BLaER1 treated with 17β-estradiol and CSF1 and Interleukin-3, amounts not matched to agents 10 nM and 100 nM (cell line): Measurements from ENCODE around the gene BRAT1.
A peak's percentile ranks its signal among the peaks of the same experiment; 100 is the strongest.

Source experiments
- H3K27ac ChIP-seq, 11 experiments: shearing (Covaris generic); formaldehyde crosslinking; 2 replicates each; pipeline ENCODE4 v1.8.1; 2022
- H3K27me3 ChIP-seq, 11 experiments: shearing (Covaris generic); formaldehyde crosslinking; 2 replicates each; pipeline ENCODE4 v1.8.1; 2022
- H3K36me3 ChIP-seq, 11 experiments: shearing (Covaris generic); formaldehyde crosslinking; 2 replicates each; pipeline ENCODE4 v1.8.1; 2022
- H3K4me1 ChIP-seq, 10 experiments: shearing (Covaris generic); formaldehyde crosslinking; 2 replicates each; pipeline ENCODE4 v1.8.1; 2022
- H3K4me2 ChIP-seq, 11 experiments: shearing (Covaris generic); formaldehyde crosslinking; 2 replicates each; pipeline ENCODE4 v1.8.1; 2022
- H3K4me3 ChIP-seq, 10 experiments: shearing (Covaris generic); formaldehyde crosslinking; 2 replicates each; pipeline ENCODE4 v1.8.1; 2022
- H3K9ac ChIP-seq, 11 experiments: shearing (Covaris generic); formaldehyde crosslinking; 2 replicates each; pipeline ENCODE4 v1.8.1; 2022
- H3K9me3 ChIP-seq, 11 experiments: shearing (Covaris generic); formaldehyde crosslinking; replicated peaks in 1 of 11; 2 replicates each; pipeline ENCODE4 v1.8.1; 2022
- H4K20me1 ChIP-seq, 11 experiments: shearing (Covaris generic); formaldehyde crosslinking; 2 replicates each; pipeline ENCODE4 v1.8.1; 2022
- Cebpa-rat ChIP-seq, 11 experiments: shearing (Covaris generic); IDR thresholded peaks; 2 replicates each; pipeline ENCODE4 v1.8.1; 2022

BRAT1 gene

DNA sequence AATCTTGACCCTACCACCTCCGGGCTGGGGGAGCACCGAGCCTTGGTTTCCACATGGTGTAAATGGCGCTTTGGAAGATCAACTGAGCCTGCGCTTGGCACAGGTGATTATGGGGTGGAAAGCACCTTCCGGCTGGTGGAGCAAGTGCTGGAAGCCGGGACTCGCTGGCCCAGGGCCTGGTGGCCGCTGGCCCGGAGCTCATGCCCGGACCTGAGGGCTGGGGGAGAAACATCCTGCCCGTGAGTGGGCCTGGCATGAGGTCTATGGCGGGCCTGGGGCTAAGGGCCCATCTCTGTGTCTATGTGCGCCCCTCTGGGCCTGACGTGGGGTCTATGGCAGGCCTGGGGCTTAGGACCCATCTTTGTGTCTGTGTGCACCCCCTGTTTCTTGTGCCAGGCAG, 49.9 kb downstream of the BRAT1 start:
- no peak for TF ChIP-seq Cebpa-rat (IDR thresholded peaks at IDR 0.05)
- Histone ChIP-seq H4K20me1 (0 out of 22 replicates have a peak, but pooled peaks cover 0 to 3% (median 0%) of the 10 kb centered on the region in 11 experiments), H3K9me3 (no peaks in the 10 kb centered on the region), H3K4me2 (peak overlapping the region in 9 of 11 experiments; percentile 3 to 98 (median 88); a peak in 13 of 22 replicates), H3K4me1 (peaks cover 42 to 100% (median 99%) of the 10 kb centered on the region in 10 experiments), H3K27ac (0 out of 22 replicates have a peak overlapping the region, but pooled peaks of 2 of the 11 experiments have one; percentile 20 to 99), H3K27me3 (peaks cover 0 to 25% (median 0%) of the 10 kb centered on the region in 11 experiments; a peak in 4 of 22 replicates), H3K9ac (no peak overlapping the region), H3K36me3 (no peaks in the 10 kb centered on the region), H3K4me3 (no peak overlapping the region)

DNA sequence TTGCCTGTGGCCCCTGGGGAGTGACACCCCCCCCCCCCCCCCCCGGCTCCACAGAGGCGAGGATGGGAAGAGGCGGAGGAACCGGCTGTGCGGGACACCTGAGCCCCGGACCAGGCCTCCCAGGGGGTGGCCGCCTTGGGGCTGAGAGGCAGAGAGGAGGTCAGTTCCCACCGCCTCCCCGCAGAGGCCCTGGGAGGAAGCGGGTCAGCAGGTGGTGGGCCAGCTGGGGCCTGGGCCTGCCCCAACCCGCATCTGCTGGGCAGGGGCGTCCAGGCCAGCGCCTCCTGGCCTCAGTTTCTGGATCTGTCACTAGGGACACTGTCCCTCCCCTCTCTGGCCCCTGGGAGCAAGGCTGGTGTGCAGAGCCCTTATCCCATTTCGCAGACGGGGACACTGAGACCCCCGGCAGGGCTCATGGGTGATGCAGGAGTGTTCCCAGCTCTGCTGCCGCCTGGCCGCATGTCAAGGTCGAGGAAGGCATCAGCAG, 50.4 kb downstream of the BRAT1 start:
- H3K9ac ChIP-seq = peak overlapping the region in 1 of 11 experiments; percentile 20; a peak in 1 of 22 replicates
- peaks cover 37 to 100% (median 99%) of the 10 kb centered on the region in 10 experiments for H3K4me1 ChIP-seq
- 0 out of 22 replicates have a peak, but pooled peaks cover 0 to 3% (median 0%) of the 10 kb centered on the region in 11 experiments for H4K20me1 ChIP-seq
- no peak overlapping the region for H3K4me3 ChIP-seq
- H3K4me2 ChIP-seq = peak overlapping the region in 9 of 11 experiments; percentile 3 to 98 (median 88); a peak in 17 of 22 replicates
- H3K36me3 ChIP-seq = no peaks in the 10 kb centered on the region
- H3K9me3 ChIP-seq = no peaks in the 10 kb centered on the region
- peak overlapping the region in 2 of 11 experiments; percentile 2 to 20; a peak in 1 of 22 replicates for H3K27ac ChIP-seq
- no peak for TF ChIP-seq Cebpa-rat (IDR thresholded peaks at IDR 0.05)
- peaks cover 0 to 25% (median 0%) of the 10 kb centered on the region in 11 experiments; a peak in 4 of 22 replicates for H3K27me3 ChIP-seq

DNA sequence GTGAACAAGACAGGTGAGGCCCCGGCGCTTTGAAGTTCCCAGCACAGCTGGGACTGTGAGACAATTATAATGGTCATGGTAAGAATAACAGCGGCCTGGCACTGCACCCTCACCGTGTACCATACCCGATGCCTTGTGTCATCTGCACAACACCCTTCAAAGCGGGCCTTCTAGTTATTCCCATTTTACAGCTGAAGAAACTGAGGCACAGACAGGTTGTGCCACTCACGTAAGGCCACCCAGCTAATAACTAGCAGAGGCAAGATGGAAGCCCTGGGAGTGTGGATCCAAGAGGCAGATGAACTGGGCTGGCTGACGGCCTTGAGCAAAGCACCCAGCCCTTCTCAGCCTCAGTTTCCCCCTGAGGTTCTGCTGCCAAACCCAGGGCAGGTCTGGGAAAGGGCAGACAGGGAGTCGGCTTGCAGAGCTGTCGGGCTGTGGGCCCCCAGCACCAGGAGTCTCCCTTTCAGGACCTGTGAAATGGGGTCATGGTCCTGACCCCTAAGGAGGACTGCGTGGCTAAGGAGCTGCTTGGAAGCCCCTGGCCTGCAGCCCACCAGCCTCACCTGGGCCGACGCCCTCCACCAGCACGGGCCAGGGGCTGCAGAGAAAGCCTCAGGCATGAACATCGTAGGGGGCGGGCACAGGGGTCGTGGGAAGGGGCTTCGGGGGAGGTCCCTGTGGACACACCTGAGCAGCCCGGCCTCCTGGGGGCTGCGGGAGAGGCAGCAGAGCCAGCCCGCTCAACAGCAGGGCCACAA, 51.0 kb downstream of the BRAT1 start:
- Histone ChIP-seq H3K4me1 (peaks cover 31 to 100% (median 98%) of the 10 kb centered on the region in 10 experiments), H3K27me3 (peaks cover 0 to 21% (median 0%) of the 10 kb centered on the region in 11 experiments; a peak in 4 of 22 replicates), H3K4me3 (no peak overlapping the region), H3K27ac (peak overlapping the region in 3 of 11 experiments; percentile 2 to 20 (median 7); a peak in 3 of 22 replicates), H4K20me1 (0 out of 22 replicates have a peak, but pooled peaks cover 0 to 3% (median 0%) of the 10 kb centered on the region in 11 experiments), H3K9me3 (no peaks in the 10 kb centered on the region), H3K36me3 (no peaks in the 10 kb centered on the region), H3K9ac (peak overlapping the region in 2 of 11 experiments; percentile 20 to 35; a peak in 2 of 22 replicates), H3K4me2 (peak overlapping the region in 10 of 11 experiments; percentile 51 to 98 (median 82); a peak in 18 of 22 replicates)
- TF ChIP-seq Cebpa-rat (IDR thresholded peaks at IDR 0.05) = no peak

DNA sequence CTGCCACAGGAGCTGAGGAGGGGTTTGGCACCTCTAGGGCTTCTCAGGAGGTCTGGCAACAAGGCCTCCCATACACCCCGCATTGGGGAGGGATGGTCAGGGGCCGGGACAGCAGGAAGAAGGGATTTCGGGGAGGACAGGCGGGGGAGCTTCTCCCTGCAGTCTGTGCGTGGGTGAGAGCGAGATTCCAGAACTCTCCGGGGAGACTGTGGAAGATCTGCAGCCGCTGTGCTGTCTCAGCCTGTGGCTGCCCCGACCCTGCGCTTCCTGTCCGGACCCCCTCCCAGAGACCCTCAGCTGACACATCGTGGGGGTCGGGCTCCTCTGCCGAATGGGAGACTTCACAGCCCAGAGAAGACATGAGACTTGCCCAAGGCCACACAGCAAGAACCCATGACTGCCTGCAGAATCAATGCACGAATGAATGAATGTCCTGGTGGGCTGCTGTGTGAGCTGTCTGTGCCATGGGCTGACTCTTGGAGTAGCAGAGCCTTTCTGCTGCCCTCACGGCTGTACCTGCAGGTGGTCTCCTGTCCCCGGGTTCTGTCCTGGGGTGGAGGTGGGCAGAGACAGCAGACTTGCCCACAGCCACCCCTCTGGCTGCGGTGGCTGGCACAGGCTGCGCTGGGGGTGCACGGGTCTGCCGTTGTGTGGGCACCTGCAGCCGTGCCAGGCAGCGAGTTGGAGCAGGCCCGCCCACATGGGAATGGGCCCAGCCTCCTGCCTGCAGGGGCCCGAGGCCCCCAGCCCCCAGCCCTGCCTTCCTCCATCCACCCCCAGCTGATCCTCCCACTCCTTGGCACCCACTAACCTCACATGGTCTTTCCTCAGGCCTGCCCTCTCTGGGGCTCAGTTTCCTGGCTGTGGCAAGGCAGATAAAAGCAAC, 52.0 kb downstream of the BRAT1 start:
- Histone ChIP-seq H4K20me1 (0 out of 22 replicates have a peak, but pooled peaks cover 0 to 3% (median 0%) of the 10 kb centered on the region in 11 experiments), H3K9ac (peak overlapping the region in 2 of 11 experiments; percentile 33 to 35; a peak in 4 of 22 replicates), H3K4me3 (no peak overlapping the region), H3K27ac (peak overlapping the region in 4 of 11 experiments; percentile 2 to 44 (median 17); a peak in 3 of 22 replicates), H3K4me2 (peak overlapping the region; percentile 42 to 98 (median 77)), H3K27me3 (peaks cover 0 to 26% (median 0%) of the 10 kb centered on the region in 11 experiments; a peak in 4 of 22 replicates), H3K36me3 (no peaks in the 10 kb centered on the region), H3K9me3 (no peaks in the 10 kb centered on the region), H3K4me1 (peaks cover 27 to 100% (median 98%) of the 10 kb centered on the region in 10 experiments)
- TF ChIP-seq Cebpa-rat (IDR thresholded peaks at IDR 0.05) = no peak

DNA sequence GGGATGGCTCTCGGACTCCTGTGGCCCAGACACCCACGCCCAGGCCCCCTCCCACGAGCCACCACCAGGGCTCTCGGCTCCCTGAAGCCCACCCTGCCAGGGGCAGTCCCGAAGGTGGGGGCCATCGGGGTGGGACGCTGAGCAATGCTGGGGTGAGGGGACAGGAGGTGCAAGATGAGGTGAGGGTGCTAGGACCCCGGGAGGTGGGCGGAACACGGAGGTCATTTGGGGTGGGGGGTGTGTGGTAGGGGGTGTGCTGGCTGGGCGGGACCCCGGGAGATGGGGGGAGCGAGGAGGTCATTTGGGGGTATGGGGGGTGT, 52.7 kb downstream of the BRAT1 start:
- Histone ChIP-seq H3K9me3 (no peaks in the 10 kb centered on the region), H3K4me1 (peaks cover 27 to 100% (median 98%) of the 10 kb centered on the region in 10 experiments), H4K20me1 (0 out of 22 replicates have a peak, but pooled peaks cover 0 to 3% (median 0%) of the 10 kb centered on the region in 11 experiments), H3K4me2 (peak overlapping the region in 9 of 11 experiments; percentile 53 to 98 (median 88); a peak in 16 of 22 replicates), H3K4me3 (no peak overlapping the region), H3K27ac (peak overlapping the region in 1 of 11 experiments; percentile 30; a peak in 1 of 22 replicates), H3K36me3 (no peaks in the 10 kb centered on the region), H3K27me3 (peaks cover 0 to 33% (median 0%) of the 10 kb centered on the region in 11 experiments; a peak in 4 of 22 replicates), H3K9ac (peak overlapping the region in 1 of 11 experiments; percentile 13; a peak in 1 of 22 replicates)
- no peak for TF ChIP-seq Cebpa-rat (IDR thresholded peaks at IDR 0.05)

DNA sequence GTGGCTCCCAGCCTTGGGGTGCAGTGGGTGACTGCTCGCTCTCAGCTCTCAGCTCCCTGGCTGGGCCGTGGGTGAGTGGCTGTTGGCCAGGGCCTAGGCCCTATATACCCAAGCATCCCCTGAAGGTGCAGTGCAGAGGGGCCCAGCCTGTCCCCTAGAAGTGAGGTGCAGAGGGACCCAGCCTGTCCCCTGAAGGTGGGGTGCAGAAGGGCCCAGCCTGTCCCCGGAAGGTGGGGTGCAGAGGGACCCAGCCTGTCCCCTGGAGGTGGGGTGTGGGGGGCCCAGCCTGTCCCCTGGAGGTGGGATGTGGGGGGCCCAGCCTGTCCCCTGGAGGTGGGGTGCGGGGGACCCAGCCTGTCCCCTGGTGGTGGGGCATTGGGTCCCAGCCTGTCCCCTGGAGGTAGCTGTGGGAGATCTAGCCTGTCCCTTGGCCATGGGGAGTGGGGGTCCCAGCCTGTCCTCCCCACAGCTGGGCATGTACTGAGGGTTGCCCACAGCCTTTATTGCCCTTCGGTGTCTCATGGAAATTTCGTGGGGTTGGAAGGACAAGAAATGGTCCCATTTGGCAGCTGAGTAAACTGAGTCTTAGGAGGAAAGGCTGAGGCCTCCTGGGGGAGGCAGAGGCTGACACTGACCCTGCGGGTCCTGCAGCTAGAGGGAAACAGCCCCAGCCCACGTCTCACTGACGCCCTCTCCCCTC, 53.2 kb downstream of the BRAT1 start:
- Histone ChIP-seq H3K9me3 (no peaks in the 10 kb centered on the region), H3K4me2 (peak overlapping the region in 8 of 11 experiments; percentile 27 to 98 (median 90); a peak in 16 of 22 replicates), H3K36me3 (no peaks in the 10 kb centered on the region), H3K4me1 (peaks cover 28 to 100% (median 98%) of the 10 kb centered on the region in 10 experiments), H3K27me3 (peaks cover 0 to 37% (median 0%) of the 10 kb centered on the region in 11 experiments; a peak in 4 of 22 replicates), H3K27ac (peak overlapping the region in 1 of 11 experiments; percentile 30; a peak in 2 of 22 replicates), H4K20me1 (0 out of 22 replicates have a peak, but pooled peaks cover 0 to 3% (median 0%) of the 10 kb centered on the region in 11 experiments), H3K9ac (peak overlapping the region in 3 of 11 experiments; percentile 13 to 47 (median 18); a peak in 1 of 22 replicates), H3K4me3 (no peak overlapping the region)
- TF ChIP-seq Cebpa-rat (IDR thresholded peaks at IDR 0.05) = no peak

DNA sequence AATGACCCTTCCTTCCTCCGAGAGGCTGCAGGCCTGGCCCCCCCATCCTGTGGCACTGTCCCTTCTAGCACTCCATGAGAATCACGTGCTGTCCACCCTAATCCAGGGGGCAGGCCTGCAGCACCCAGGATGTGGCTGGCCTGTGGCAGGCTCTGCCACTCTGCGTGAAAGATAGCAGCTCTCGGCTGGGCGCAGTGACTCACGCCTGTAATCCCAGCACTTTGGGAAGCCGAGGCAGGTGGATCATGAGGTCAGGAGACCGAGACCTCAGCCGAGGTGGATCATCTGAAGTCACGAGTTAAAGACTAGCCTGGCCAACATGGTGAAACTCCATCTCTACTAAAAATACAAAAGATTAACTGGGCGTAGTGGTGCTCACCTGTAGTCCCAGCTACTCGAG, 54.6 kb downstream of the BRAT1 start:
- Histone ChIP-seq H3K27me3 (peaks cover 0 to 38% (median 0%) of the 10 kb centered on the region in 11 experiments; a peak in 4 of 22 replicates), H3K27ac (peak overlapping the region in 7 of 11 experiments; percentile 1 to 42 (median 30); a peak in 8 of 22 replicates), H4K20me1 (0 out of 22 replicates have a peak, but pooled peaks cover 0 to 3% (median 0%) of the 10 kb centered on the region in 11 experiments), H3K9ac (peak overlapping the region in 2 of 11 experiments; percentile 33 to 35; a peak in 4 of 22 replicates), H3K36me3 (no peaks in the 10 kb centered on the region), H3K4me2 (peak overlapping the region in 9 of 11 experiments; percentile 18 to 98 (median 88); a peak in 18 of 22 replicates), H3K4me1 (peaks cover 28 to 97% (median 90%) of the 10 kb centered on the region in 10 experiments), H3K4me3 (no peak overlapping the region), H3K9me3 (no peaks in the 10 kb centered on the region)
- TF ChIP-seq Cebpa-rat (IDR thresholded peaks at IDR 0.05) = no peak
